ENCODE results near the gene CTSO.
A peak's percentile ranks its signal among the peaks of the same experiment; 100 is the strongest.

CTSO gene

GRCh38 chr4:155953151-155954117, at the start of gene CTSO:
TSS of gene CTSO (minus strand) at chr4:155953866. CDS start at chr4:155953847, 19 bp downstream.
- DNase-seq: peak; percentile 66

GRCh38 chr4:156000491-156000890, 46.8 kb upstream of the CTSO start:
- no peak for DNase-seq

GRCh38 chr4:155999725-156000124, 46.1 kb upstream of the CTSO start:
- no peak for DNase-seq

GRCh38 chr4:155995069-155995468, 41.4 kb upstream of the CTSO start:
- no peak for DNase-seq

GRCh38 chr4:155984106-155984797, 30.6 kb upstream of the CTSO start:
- no peak for DNase-seq

- no peak for DNase-seq
These were observed 29.2 kb upstream of the CTSO start for GRCh38 chr4:155982736-155983385.

- no peak for DNase-seq
These were observed 25.1 kb upstream of the CTSO start for GRCh38 chr4:155978810-155979209.

- DNase-seq: no peak
These were observed 21.8 kb upstream of the CTSO start for GRCh38 chr4:155975511-155975910.

- DNase-seq: no peak
These were observed 21.3 kb upstream of the CTSO start for GRCh38 chr4:155974996-155975395.

GRCh38 chr4:155974476-155974749, 20.7 kb upstream of the CTSO start:
- peak; percentile 17 for DNase-seq

GRCh38 chr4:155973639-155974475, 20.2 kb upstream of the CTSO start:
- DNase-seq: no peak

GRCh38 chr4:155972098-155972497, 18.4 kb upstream of the CTSO start:
- DNase-seq: peak; percentile 14

- DNase-seq: no peak
These were observed 13.2 kb upstream of the CTSO start for GRCh38 chr4:155966731-155967395.

- no peak for DNase-seq
These were observed 12.5 kb upstream of the CTSO start for GRCh38 chr4:155966171-155966570.

- DNase-seq: no peak
These were observed 10.6 kb upstream of the CTSO start for GRCh38 chr4:155964016-155964891.

- no peak for DNase-seq
These were observed 9.1 kb upstream of the CTSO start for GRCh38 chr4:155962767-155963166.

- no peak for DNase-seq
These were observed 7.9 kb upstream of the CTSO start for GRCh38 chr4:155961575-155961974.

GRCh38 chr4:155960522-155960921, 6.9 kb upstream of the CTSO start:
- DNase-seq: no peak

- no peak for DNase-seq
These were observed 5.8 kb upstream of the CTSO start for GRCh38 chr4:155959417-155959816.

- DNase-seq: no peak
These were observed 2.8 kb upstream of the CTSO start for GRCh38 chr4:155956461-155956860.

GRCh38 chr4:155954939-155955338, 1.3 kb upstream of the CTSO start:
- no peak for DNase-seq

Data from activated CD4-positive, alpha-beta T cell treated with anti-CD3 and anti-CD28 coated beads, Interleukin-2, amount 50 U/mL, for 16 hours (primary cell).